GM19023 (cell line): Measurements from ENCODE around the gene CWC15.
"Not testable (repeated sequence)": the region's sequence is repeated elsewhere in the genome, so short reads cannot be mapped to it uniquely, and the experiment has no call there.

Source experiments
- ATAC-seq: cut with Tn5 transposase; IDR thresholded peaks from one replicate; pipeline ENCODE4 v1.9.1; 2021; ENCODE audit warnings: mild to moderate bottlenecking, moderate library complexity; ENCODE audit not compliant: unreplicated experiment

CWC15 gene

DNA sequence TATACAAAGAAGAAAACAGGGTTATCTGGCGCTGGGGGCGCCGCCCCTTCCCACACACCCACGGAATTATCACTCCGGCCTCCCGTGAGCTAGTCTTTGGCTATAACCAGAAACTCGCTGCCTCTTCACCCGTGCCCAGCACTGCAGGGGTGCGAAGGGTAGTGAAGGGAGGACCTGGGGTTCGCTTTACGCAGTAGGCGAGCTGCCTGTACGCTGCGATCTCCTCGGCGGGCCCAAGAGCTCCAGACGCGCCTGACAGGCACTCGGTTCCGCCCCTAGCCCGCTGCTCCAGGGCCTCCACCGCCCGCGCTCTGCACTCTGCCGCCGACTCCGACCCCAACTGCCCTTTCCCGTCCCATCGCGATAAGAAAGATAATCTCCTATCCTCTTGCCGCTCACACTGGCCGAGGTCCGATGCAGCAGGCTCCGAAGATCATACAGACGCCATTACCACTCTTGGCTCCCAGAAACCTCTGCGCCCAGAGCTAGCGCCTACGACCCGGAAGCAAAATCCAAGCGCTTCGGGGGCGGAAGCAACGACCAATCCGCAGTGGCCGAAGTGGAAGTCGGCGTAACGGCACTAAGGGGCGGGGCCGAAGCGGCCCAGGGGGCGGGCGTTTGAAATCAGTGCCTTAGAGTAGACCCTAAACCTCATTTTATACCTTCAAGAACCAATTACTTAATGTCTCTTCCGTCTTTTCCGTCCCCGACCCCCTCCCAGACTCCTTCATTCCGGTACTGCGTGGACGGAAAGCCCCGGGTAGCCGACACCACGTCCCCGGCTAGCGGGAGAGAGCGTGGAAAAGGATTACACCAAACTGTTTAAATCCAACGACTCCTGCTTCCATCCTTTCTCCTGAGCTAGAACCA, at the start of gene CWC15, which contains the start of gene KDM4D:
Gene CWC15, minus strand, starts transcription at position 458 of the 870 bp plus-strand sequence. CDS start 1,371 bp downstream, outside the sequence.
Gene KDM4D, plus strand, starts transcription at position 611 of the 870 bp plus-strand sequence. CDS start 23,664 bp downstream, outside the sequence.
- peak; percentile 100 for ATAC-seq

DNA sequence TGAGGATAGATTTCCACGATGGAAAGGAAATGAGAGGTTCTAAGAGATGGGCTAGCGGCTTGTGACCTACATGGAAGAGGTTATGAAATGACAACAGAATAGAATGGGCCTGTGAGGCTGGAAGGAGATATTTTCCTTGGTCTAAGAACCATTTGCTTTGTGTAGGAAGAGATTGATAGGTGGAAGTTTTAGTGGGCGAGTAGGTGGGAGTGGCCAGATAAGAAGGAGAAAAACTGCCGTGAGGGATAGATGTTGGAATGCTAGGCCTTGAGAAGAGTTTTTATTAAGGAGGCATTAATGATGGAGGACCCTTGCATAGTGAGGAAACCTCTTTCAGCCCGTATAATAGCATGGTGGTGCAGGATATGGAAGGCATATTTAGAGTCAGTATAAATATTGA, 48.1 kb upstream of the CWC15 start:
- not testable (repeated sequence) for ATAC-seq

DNA sequence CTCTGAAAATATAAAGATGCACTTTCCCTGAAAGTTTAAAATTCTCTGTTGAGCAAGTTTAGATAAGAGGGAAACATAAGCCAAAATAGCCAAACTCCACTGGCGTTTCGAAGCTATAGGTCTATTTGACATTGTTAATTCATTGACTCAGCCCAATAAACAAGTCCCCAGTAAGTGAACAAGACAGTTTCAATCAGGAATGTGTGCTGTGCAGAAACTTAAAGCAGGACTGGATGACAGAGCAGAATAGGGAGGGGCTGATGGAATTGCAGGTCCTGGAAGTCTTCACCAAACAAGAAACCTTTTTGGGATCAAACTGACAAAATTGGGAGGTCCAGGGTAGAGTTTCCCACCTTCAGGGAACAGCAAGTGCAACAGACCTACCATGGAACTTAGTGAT, 42.8 kb upstream of the CWC15 start:
- no peak for ATAC-seq

DNA sequence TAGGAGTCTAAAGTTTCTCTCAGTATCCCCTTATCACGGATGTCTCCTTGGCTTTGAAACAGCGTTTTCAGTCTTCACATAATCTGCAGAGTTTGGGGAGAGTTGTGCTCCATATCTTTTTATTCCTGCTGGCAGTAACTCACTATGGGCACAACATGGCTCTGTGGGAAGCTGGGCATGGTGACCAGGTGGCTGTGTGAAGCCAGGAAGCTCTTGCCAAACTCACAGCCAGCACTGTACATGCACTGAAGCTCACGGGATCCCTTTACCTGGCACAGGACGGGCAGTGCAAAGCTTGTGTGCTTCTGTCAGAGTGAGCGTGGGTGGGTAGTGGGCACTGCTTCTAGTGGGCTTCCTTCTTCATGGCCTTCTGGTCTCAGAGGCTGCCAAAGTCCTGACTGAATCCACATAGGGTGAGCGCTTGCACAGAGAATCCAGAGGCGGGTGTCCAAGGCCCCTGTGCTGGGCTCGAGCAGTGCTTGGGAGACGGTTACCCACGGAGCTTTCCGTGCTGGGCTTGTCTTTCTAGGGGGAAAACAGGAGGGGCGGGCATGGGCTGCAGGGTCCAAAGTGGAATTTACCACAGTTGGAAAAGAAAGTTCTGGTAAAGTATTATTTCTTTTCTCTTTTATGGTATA, 40.9 kb upstream of the CWC15 start:
- ATAC-seq, result no peak

- no peak for ATAC-seq
Observed at GRCh38 chr11:95011376-95011775, 38.0 kb upstream of the CWC15 start.

DNA sequence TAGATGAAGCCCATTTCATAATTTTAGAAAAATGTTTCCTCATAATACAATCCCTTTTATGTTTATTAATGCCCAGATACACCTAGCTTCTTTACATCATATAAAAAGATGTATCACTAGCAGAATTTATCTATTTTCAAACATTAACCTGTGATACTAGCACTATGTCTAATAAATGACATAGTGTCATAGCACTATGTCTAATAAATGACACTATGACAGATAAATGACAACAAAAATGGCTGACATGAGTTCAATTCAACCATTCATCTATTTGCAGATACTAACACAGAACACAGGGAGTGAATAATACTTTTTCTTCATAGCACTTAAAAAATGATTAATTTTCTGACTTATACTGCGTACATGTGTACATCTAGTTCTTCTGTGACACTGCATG, 32.3 kb upstream of the CWC15 start:
- no peak for ATAC-seq

- no peak for ATAC-seq
Observed at GRCh38 chr11:95003716-95004115, 30.4 kb upstream of the CWC15 start.

DNA sequence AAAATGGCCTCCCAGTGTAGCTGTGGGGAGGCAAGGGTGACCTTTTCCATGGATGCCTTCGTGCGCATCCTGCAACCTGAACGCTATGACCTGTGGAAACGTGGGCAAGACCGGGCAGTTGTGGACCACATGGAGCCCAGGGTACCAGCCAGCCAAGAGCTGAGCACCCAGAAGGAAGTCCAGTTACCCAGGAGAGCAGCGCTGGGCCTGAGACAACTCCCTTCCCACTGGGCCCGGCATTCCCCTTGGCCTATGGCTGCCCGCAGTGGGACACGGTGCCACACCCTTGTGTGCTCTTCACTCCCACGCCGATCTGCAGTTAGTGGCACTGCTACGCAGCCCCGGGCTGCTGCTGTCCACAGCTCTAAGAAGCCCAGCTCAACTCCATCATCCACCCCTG, 24.9 kb upstream of the CWC15 start:
- ATAC-seq, result no peak

GRCh38 chr11:94997437-94997836, 24.1 kb upstream of the CWC15 start:
- ATAC-seq, result no peak

GRCh38 chr11:94993400-94993943, 20.1 kb upstream of the CWC15 start:
- ATAC-seq, result no peak

DNA sequence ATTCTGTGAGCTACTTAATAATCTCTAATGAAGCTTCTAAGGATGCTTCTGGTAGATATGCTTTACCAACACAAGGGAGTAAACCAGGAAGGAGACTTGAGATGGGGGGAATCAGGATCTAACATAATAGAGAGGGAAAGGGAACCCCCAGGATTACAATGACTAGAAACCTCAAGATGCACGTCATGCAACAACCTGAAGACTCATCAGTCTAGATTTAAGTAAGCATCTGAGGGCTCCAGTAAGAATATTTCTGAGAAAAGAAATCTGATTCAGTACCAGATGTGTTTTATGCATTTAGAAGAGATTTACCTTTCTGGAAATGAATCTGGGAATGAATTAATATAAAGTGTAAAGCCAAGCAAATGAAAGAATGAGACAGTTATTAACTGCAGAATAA, 15.4 kb upstream of the CWC15 start:
- no peak for ATAC-seq

DNA sequence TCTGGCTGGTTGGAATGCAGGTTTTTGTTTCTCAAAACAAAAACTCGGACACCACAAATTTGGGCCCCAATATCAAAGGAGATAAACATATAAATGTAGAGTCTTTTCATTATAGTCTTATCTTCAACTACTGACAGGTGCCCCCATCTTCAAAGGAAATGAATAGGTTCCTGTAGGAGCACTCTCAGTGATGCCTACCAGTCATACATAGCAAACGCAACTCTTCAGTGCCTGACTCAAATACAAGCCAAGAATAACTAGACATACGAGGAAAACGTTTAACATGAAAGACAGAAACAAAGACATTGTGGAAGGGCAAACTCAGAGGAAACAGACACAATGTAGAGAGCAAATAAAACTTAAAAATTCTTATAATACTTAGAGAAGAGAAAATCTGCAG, 14.0 kb upstream of the CWC15 start:
- no peak for ATAC-seq

GRCh38 chr11:94975599-94975998, 2.2 kb upstream of the CWC15 start:
- no peak for ATAC-seq

DNA sequence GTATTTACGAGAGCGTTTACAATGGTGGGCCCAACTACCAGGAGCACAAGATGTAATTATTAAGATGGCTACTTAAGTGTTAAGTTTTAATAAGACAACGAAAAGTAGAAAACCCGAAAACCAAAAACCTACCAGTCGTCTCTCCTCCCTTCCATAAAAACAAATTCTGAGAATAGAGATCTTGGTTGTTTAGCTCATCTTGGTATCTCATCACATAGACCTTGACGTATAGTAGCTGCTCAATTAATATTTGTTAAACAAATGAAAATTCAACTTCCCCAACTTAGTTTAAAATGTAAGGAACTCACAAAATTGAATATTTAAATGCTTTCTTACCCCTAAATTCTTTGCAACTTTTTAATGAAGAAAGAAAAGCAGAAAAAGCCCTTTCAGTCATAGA, 822 bp upstream of the CWC15 start:
- no peak for ATAC-seq

- no peak for ATAC-seq
Observed at GRCh38 chr11:94972700-94973098, 657 bp downstream of the CWC15 start.

DNA sequence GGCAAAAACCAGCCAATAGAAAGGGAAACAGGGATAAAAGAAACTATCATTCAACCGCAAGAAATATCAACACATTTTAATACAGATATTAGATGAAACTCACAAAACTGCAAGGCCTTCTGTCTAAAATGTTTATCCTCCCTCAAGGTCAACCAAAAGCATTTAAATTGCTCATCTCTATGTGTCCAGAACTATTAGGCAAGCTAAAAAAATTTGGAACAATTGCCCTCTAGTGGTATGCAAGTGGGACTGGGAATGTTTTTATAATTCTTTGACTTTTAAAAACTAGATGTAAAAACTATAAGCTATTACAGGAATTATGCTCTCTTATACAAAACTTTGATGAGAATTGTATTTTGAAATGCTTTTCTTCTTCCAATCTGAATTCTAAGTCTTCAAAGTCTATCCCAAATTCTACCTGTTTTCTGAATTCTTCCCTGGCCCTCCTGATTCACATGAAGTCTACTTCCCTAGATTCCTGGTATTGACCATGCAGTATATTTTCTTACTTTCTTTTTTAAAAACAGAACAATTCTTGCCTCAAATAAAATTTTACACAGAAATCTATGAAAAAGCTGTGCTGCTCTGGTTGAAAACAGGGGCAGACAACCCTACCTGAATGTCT, 4.9 kb downstream of the CWC15 start:
- ATAC-seq, result no peak

DNA sequence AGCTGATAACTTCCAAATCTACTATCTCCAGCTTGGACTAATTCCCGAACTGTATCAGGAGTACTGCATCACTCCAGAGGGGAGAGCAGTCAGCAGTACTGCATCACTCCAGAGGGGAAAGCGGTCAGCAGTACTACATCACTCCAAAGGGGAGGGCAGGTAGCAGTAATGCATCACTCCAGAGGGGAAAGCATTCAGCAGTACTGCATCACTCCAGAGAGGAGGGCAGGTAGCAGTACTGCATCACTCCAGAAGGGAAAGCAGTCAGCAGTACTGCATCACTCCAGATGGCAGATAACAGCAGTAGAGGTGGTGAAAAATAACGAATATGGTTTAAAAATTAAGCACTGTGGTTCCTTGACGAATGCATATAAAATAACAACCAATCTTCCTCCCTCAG, 8.4 kb downstream of the CWC15 start:
- ATAC-seq, result no peak

DNA sequence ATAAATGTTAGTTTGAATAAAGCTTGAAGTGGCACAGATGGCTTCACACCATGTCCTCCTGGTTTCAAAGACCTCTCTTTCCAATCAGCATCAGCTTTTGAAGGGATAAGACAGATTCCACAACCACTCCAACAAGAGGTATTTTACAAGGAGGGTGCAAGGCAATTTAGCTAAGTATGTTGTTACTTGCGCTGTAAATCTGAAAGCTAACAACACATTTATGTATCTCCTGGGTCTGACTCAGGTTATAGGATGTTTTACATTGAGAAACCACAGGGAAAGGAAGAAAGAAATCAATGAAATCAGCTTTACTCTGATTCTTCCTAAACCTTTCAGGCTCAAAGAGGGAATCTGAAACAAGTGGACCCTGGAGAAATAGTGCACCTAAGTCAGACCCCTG, 12.1 kb downstream of the CWC15 start:
- no peak for ATAC-seq

DNA sequence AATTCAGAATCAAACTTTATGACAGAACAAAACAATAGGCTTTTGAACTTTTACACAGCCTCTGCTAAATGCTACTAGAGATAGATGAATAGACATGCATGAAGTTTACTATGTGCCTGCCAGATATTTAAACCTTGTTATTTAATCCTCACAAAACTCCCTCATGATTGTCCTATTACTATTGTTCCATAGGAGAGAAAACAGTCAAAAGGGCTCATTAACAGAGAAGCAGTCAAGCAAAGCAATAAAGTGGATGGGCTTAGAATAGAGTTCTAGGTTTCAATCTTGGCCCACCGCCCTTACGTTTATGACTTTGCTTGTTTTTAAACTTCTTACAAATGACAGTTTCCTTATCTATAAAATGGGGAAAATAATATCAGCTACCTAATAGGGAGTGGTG, 12.9 kb downstream of the CWC15 start:
- ATAC-seq, result no peak

- no peak for ATAC-seq
Observed at GRCh38 chr11:94959179-94959578, 14.2 kb downstream of the CWC15 start.

GRCh38 chr11:94958121-94958696, 15.1 kb downstream of the CWC15 start:
- no peak for ATAC-seq
